Measurements from ENCODE around the gene MARK1. TPM values are rescaled to one million over a fixed set of nuclear protein-coding genes. Genes with fewer than 3 reads are reported as not detected.

The MARK1 gene
- total RNA-seq, 1 experiment from 2014 or later = 13.9 TPM

GRCh38 chr1:220706480-220706879 is 178.5 kb downstream of the MARK1 start:
- Mint-ChIP-seq H3K4me1 (peaks cover 28% of the 10 kb centered on the region), H3K27ac (no peak overlapping the region), H3K9me3 (no peaks in the 10 kb centered on the region), H3K36me3 (no peaks in the 10 kb centered on the region), H3K27me3 (ENCODE audit: low read depth) (no peaks in the 10 kb centered on the region; the same call in 1 of the 2 replicates), H3K4me3 (no peak overlapping the region)
- CTCF ChIA-PET = interaction anchor here (1.6 to 2.1 kb wide), 2 partner anchors 27 to 71 kb away, joined by 4 to 8 read pairs; no protein-coding TSS in a partner anchor
- POLR2A ChIA-PET = interaction anchor here (1.1 kb wide), 1 partner anchor 17 kb away, joined by 9 read pairs; no protein-coding TSS in a partner anchor
- DNase-seq (ENCODE audit: low spot score) (no peak), ATAC-seq (peak; percentile 14; the same call in 1 of the 2 replicates)
- TF ChIP-seq FOXK1 (CRISPR knock-in tag; IDR thresholded peaks at IDR 0.05) (no peak), SMAD4 (CRISPR knock-in tag; IDR thresholded peaks at IDR 0.05) (no peak)
- TF ChIP-seq, protein P1, sequence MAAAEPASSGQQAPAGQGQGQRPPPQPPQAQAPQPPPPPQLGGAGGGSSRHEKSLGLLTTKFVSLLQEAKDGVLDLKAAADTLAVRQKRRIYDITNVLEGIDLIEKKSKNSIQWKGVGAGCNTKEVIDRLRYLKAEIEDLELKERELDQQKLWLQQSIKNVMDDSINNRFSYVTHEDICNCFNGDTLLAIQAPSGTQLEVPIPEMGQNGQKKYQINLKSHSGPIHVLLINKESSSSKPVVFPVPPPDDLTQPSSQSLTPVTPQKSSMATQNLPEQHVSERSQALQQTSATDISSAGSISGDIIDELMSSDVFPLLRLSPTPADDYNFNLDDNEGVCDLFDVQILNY (CRISPR knock-in tag; IDR thresholded peaks at IDR 0.05) = no peak

DNA sequence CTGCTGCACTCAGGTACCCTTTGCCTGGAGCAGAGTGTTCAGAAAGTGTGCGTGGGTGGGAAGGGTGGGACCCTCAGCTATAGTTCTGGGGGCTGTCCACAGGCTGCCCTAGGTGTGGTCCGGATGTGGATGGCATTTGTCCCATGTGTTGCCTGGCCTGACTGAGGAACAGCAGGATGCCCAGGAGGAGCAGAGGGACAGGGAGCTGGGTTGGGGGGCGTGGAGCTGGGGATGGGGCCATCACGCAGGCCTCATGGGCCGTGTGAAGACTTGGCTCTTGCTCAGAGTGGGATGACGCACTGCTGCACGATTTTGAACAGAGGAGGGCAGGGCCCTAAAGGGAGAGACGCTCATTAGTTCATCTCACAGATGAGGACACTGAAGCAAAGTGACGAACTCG is 179.2 kb downstream of the MARK1 start:
- ATAC-seq (no peak), DNase-seq (ENCODE audit: low spot score) (no peak)
- Mint-ChIP-seq H3K36me3 (no peaks in the 10 kb centered on the region), H3K27ac (no peak overlapping the region), H3K9me3 (no peaks in the 10 kb centered on the region), H3K4me3 (no peak overlapping the region), H3K27me3 (ENCODE audit: low read depth) (no peaks in the 10 kb centered on the region; the same call in 1 of the 2 replicates), H3K4me1 (peaks cover 23% of the 10 kb centered on the region)
- POLR2A ChIA-PET = interaction anchor here (1.1 kb wide), 1 partner anchor 16 kb away, joined by 9 read pairs; no protein-coding TSS in a partner anchor
- TF ChIP-seq, protein P2, sequence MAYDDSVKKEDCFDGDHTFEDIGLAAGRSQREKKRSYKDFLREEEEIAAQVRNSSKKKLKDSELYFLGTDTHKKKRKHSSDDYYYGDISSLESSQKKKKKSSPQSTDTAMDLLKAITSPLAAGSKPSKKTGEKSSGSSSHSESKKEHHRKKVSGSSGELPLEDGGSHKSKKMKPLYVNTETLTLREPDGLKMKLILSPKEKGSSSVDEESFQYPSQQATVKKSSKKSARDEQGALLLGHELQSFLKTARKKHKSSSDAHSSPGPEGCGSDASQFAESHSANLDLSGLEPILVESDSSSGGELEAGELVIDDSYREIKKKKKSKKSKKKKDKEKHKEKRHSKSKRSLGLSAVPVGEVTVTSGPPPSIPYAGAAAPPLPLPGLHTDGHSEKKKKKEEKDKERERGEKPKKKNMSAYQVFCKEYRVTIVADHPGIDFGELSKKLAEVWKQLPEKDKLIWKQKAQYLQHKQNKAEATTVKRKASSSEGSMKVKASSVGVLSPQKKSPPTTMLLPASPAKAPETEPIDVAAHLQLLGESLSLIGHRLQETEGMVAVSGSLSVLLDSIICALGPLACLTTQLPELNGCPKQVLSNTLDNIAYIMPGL (CRISPR knock-in tag; IDR thresholded peaks at IDR 0.05) = no peak
- TF ChIP-seq ZNF396 (CRISPR knock-in tag; IDR thresholded peaks at IDR 0.05; ENCODE audit: borderline replicate concordance) (no peak), NR1H2 (CRISPR knock-in tag; IDR thresholded peaks at IDR 0.05) (no peak)
- CTCF ChIA-PET = interaction anchor here (1.6 to 2.1 kb wide), 2 partner anchors 26 to 70 kb away, joined by 4 to 8 read pairs; no protein-coding TSS in a partner anchor

DNA sequence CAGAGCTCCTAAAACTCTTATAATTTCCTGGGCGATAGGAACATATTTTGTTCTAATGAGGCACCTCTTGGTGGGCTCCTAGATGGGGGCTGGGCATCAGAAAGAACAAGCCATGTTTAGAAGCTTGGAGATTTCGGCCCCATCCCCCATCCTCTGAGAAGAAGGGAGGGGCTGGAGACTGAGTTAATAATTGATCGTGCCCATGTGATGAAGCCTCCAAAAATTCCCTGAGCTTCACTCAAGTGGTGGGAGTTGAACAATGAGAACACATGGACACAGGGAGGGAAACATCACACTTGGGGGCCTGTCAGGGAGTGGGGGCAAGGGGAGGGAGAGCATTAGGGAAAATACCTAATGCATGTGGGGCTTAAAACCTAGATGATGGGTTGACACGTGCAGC is 180.3 kb downstream of the MARK1 start:
- CTCF ChIA-PET = interaction anchor here (2.1 kb wide), 1 partner anchor 25 kb away, joined by 8 read pairs; no protein-coding TSS in a partner anchor

DNA sequence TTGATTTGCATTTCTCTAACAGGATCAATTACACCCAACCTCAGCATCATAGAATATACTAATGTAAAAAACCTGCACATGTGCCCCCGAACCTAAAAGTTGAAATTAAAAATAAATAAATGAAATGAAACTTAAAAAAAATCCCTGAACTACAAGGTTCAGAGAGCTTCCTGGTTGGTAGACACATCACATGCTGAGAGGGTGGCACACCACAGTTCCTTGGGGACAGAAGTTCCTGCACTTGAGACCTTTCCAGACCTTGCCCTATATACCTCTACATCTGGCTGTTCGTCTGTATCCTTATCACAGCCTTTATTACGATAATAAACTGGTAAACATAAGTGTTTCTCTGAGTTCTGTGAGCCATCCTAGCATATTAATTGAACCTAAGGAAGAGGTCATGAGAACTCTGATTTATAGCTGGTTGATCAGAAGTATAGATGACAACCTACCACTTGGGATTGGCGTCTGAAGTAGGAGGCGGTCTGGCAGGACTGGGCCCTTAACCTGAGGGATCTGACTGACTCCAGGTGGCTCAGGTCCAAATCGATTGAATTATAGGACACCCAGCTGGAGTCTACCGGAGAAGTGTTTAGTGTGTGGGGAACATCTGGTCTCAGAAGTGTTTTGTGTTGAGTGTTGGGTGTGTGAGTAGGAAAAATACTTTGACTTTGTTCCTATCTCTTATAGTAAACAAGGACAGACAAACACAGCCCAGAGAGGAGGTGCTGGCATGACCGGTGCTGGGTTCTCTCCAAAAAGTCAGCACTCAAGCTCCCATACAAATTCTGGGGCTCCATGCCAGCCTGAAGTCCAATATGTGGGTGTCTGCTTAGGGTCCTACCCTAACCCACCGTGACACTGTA is 181.2 kb downstream of the MARK1 start:
- H3K36me3 Mint-ChIP-seq = 0 out of 2 replicates have a peak, but pooled peaks cover under 1% of the 10 kb centered on the region
- H3K27me3 Mint-ChIP-seq (ENCODE audit: low read depth) = no peaks in the 10 kb centered on the region; the same call in 1 of the 2 replicates
- ChIA-PET CTCF (interaction anchor here (1.2 kb wide), 1 partner anchor 24 kb away, joined by 4 read pairs; no protein-coding TSS in a partner anchor), POLR2A (no interaction called here)
- no peak overlapping the region for H3K4me3 Mint-ChIP-seq
- H3K4me1 Mint-ChIP-seq = peaks cover 6% of the 10 kb centered on the region
- DNase-seq (ENCODE audit: low spot score) = no peak
- H3K9me3 Mint-ChIP-seq = peaks cover 6% of the 10 kb centered on the region
- no peak for ATAC-seq
- TF ChIP-seq TEAD1 (CRISPR knock-in tag; IDR thresholded peaks at IDR 0.05) (no peak), HMGA2 (CRISPR knock-in tag; IDR thresholded peaks at IDR 0.05) (no peak), NFYB (CRISPR knock-in tag; conservative IDR thresholded peaks at IDR 0.05; ENCODE audit: low read depth) (no peak), SOX15 (CRISPR knock-in tag; IDR thresholded peaks at IDR 0.05) (no peak), ETV6 (CRISPR knock-in tag; IDR thresholded peaks at IDR 0.05) (no peak), ZNF263 (CRISPR knock-in tag; IDR thresholded peaks at IDR 0.05; ENCODE audit: low read depth) (no peak)
- TF ChIP-seq, protein P3, sequence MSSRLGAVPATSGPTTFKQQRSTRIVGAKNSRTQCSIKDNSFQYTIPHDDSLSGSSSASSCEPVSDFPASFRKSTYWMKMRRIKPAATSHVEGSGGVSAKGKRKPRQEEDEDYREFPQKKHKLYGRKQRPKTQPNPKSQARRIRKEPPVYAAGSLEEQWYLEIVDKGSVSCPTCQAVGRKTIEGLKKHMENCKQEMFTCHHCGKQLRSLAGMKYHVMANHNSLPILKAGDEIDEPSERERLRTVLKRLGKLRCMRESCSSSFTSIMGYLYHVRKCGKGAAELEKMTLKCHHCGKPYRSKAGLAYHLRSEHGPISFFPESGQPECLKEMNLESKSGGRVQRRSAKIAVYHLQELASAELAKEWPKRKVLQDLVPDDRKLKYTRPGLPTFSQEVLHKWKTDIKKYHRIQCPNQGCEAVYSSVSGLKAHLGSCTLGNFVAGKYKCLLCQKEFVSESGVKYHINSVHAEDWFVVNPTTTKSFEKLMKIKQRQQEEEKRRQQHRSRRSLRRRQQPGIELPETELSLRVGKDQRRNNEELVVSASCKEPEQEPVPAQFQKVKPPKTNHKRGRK (CRISPR knock-in tag; IDR thresholded peaks at IDR 0.05; ENCODE audit: borderline replicate concordance) = no peak
- no peak overlapping the region for H3K27ac Mint-ChIP-seq

More for the DNA sequence above, 180.3 kb downstream of the MARK1 start:
- Mint-ChIP-seq H3K4me1 (peaks cover 12% of the 10 kb centered on the region), H3K27ac (no peak overlapping the region), H3K4me3 (no peak overlapping the region), H3K27me3 (ENCODE audit: low read depth) (no peaks in the 10 kb centered on the region; the same call in 1 of the 2 replicates), H3K36me3 (no peaks in the 10 kb centered on the region), H3K9me3 (no peaks in the 10 kb centered on the region)
- no peak for TF ChIP-seq JAZF1 (CRISPR knock-in tag; IDR thresholded peaks at IDR 0.05)
- DNase-seq (ENCODE audit: low spot score) (no peak), ATAC-seq (no peak)
- POLR2A ChIA-PET = no interaction called here

Data from WTC11 (cell line).